ENCODE measurements around the gene RAB12. TPM values are rescaled to one million over a fixed set of nuclear protein-coding genes. Genes with fewer than 3 reads are reported as not detected.

Gene RAB12
- total RNA-seq, 6 experiments from 2014 or later, result 34.1 to 38.0 (median 36.4) TPM

DNA sequence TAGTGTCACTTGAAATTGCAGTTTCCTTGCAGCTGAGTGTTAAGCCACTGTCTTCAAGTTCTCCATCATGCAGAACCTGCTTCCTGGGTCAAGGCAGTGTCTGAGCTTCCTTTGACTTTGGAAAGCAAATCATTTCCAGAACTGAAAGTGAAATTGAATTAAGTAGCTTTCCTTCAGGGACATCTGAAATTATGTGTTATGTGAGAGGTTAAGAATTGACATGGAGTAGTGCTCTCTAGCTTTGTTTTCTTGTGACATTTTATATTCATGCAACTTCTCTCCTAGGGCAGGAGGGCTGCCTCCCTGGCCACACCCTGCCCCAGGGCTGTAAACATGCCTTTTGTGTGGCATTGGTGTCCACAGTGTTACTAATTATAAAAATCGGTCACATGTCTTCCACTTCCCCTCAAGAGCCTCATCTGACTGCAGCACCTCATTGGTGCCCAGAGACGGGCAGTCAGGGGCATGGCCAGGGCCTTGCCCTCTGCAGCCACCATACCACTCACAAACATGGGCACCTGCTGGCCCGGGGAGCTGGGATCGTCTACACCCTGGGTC, 14.4 kb downstream of the RAB12 start:
- no peaks in the 10 kb centered on the region; the same call in 1 of the 2 replicates for H3K9me3 Mint-ChIP-seq
- H3K4me1 Mint-ChIP-seq (ENCODE audit: low read depth), result peaks cover 41% of the 10 kb centered on the region
- TF ChIP-seq, protein P1, sequence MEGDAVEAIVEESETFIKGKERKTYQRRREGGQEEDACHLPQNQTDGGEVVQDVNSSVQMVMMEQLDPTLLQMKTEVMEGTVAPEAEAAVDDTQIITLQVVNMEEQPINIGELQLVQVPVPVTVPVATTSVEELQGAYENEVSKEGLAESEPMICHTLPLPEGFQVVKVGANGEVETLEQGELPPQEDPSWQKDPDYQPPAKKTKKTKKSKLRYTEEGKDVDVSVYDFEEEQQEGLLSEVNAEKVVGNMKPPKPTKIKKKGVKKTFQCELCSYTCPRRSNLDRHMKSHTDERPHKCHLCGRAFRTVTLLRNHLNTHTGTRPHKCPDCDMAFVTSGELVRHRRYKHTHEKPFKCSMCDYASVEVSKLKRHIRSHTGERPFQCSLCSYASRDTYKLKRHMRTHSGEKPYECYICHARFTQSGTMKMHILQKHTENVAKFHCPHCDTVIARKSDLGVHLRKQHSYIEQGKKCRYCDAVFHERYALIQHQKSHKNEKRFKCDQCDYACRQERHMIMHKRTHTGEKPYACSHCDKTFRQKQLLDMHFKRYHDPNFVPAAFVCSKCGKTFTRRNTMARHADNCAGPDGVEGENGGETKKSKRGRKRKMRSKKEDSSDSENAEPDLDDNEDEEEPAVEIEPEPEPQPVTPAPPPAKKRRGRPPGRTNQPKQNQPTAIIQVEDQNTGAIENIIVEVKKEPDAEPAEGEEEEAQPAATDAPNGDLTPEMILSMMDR (IDR thresholded peaks at IDR 0.05), result no peak
- no peaks in the 10 kb centered on the region for H3K27me3 Mint-ChIP-seq (ENCODE audit: insufficient read depth)
- peaks cover 35% of the 10 kb centered on the region for H3K36me3 Mint-ChIP-seq (ENCODE audit: low read depth)
- H3K4me3 Mint-ChIP-seq, result no peak overlapping the region
- no peak for DNase-seq
- H3K27ac Mint-ChIP-seq, result no peak overlapping the region; the same call in 1 of the 2 replicates

DNA sequence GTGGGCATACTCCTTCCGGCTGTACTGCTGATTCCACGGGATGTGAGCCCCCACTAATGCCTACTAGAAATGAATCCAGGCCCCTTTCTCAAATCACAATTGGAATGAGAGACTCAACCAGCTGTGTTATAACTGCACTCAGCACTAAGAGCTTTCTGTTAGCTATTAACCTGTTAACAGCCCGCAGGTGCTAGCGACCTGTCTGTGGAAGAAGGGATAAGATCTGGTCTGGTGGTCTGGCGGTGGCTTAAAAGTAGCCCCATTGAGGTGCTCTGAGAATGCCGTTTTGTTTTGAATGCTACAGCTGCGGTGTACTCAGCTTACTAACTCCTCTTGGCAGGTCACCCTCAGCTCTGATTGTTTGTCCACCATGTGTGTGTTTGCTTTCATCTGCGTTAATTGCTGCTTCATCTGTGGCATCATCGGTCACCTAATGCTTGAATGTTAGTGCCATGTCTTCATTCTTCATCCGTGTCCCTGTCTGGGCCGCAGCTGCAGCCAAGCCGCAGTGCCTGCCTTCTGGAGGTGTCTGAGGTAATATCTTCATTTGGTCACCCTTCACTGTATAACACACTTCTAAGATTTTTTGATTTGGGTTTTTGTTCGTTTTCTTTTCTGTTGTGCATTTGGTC, 16.3 kb downstream of the RAB12 start:
- no peaks in the 10 kb centered on the region for H3K27me3 Mint-ChIP-seq (ENCODE audit: insufficient read depth)
- peaks cover 31% of the 10 kb centered on the region for H3K36me3 Mint-ChIP-seq (ENCODE audit: low read depth)
- no peak overlapping the region for H3K27ac Mint-ChIP-seq
- DNase-seq, result no peak
- H3K9me3 Mint-ChIP-seq, result no peaks in the 10 kb centered on the region; the same call in 1 of the 2 replicates
- TF ChIP-seq, protein P1 (IDR thresholded peaks at IDR 0.05), result no peak
- no peak overlapping the region for H3K4me3 Mint-ChIP-seq
- peaks cover 41% of the 10 kb centered on the region for H3K4me1 Mint-ChIP-seq (ENCODE audit: low read depth)

DNA sequence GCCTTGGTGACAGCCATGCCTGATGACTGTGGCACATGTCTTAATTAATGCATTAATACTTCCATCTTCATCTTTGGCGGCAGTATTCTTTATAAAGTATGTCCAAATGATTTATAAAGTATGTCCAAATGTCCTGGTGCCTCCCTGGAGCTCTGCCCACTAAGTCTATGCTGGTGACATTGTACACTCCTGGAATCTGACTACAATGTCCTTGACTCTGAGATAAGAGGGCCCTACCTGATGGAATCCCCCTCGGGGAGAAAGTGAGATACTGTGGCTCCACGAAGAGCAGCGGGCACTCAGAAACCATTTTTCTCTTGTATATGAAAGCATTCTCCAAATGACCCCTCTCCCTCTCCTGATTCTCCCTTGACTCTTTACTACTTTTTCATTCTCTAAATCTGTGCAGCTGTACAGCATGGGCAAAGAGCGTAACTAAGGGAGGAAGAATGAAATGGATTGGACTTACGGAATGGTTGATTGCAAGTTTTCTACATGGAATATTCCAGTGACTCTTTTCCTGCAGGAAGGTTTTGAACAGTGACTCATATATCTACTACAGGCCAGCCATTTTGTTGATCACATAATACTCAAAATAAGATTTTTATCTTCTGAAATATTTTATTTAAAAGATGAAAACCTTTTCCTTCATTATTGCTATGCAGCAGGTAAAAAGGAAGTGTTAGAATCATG, 17.3 kb downstream of the RAB12 start:
- no peaks in the 10 kb centered on the region; the same call in 1 of the 2 replicates for H3K9me3 Mint-ChIP-seq
- H3K4me1 Mint-ChIP-seq (ENCODE audit: low read depth), result peaks cover 41% of the 10 kb centered on the region
- H3K4me3 Mint-ChIP-seq, result no peak overlapping the region
- no peaks in the 10 kb centered on the region for H3K27me3 Mint-ChIP-seq (ENCODE audit: insufficient read depth)
- TF ChIP-seq, protein P1 (IDR thresholded peaks at IDR 0.05), result no peak
- DNase-seq, result no peak
- H3K36me3 Mint-ChIP-seq (ENCODE audit: low read depth), result peaks cover 29% of the 10 kb centered on the region
- no peak overlapping the region for H3K27ac Mint-ChIP-seq

DNA sequence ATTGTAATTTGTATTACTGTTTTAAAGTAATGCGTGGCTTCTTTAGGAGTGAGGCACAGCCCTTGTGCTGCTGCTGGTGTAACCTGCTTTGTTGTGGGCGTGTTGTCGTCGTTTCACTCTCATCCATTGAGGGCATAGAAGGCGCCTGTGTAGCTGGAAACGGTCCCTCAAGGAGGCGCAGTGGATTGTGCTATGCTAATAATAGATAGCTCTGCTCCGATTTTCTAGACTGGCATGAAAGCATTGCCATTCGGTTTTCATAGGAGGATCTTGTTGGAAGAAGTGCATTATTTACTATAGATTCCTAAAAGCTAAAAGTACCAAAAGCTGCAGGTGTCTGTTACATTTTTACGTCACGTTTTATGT, 17.9 kb downstream of the RAB12 start:
- Mint-ChIP-seq H3K36me3 (ENCODE audit: low read depth) (peaks cover 24% of the 10 kb centered on the region), H3K27me3 (ENCODE audit: insufficient read depth) (no peaks in the 10 kb centered on the region), H3K4me1 (ENCODE audit: low read depth) (peaks cover 39% of the 10 kb centered on the region), H3K9me3 (no peaks in the 10 kb centered on the region; the same call in 1 of the 2 replicates), H3K4me3 (no peak overlapping the region), H3K27ac (no peak overlapping the region)
- TF ChIP-seq, protein P1 (IDR thresholded peaks at IDR 0.05), result no peak
- DNase-seq, result no peak

DNA sequence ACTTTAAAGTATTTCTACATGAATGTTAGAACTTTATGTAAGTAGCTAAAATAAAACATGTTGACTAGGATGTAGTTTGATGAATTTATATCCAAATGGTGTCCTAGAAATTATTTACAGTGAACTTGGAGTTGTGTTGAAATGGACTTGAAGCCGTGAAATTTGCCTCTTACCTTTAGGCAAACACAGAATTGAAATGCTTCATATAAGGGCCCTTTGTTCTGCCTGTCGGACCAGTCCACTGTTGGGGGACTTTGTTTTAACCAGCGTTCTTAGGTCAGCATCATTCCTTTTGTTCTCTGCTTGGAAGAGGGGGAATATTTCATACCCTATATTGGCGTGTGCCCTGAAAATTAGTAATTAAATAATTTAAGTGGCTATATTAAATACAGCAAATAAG, 18.3 kb downstream of the RAB12 start:
- H3K36me3 Mint-ChIP-seq (ENCODE audit: low read depth), result peaks cover 20% of the 10 kb centered on the region
- no peak for DNase-seq
- TF ChIP-seq, protein P1 (IDR thresholded peaks at IDR 0.05), result no peak
- no peak overlapping the region for H3K27ac Mint-ChIP-seq
- H3K4me1 Mint-ChIP-seq (ENCODE audit: low read depth), result peaks cover 35% of the 10 kb centered on the region
- H3K9me3 Mint-ChIP-seq, result no peaks in the 10 kb centered on the region
- H3K27me3 Mint-ChIP-seq (ENCODE audit: insufficient read depth), result no peaks in the 10 kb centered on the region
- no peak overlapping the region for H3K4me3 Mint-ChIP-seq

Data from HFFc6 (cell line).